Uterus (tissue), 2 donors: ENCODE results near the gene PAMR1.

Experiments
- CTCF ChIP-seq, 4 experiments: fragments of 200-600 bp in 2 of 4; fragments of 450-650 bp in 2 of 4; sonication (generic) in 2 of 4; IDR thresholded peaks; one replicate each; pipeline ENCODE4 v1.5.1; 2016 to 2019; ENCODE audit warnings: antibody characterized with exemption in 4 of 4, mild to moderate bottlenecking in 2 of 4, moderate library complexity in 1 of 4
- POLR2A ChIP-seq, 2 donors: fragments of 450-650 bp; IDR thresholded peaks; one replicate each; pipeline ENCODE4 v1.6.1; 2016; ENCODE audit warnings: antibody characterized with exemption in 2 of 2, mild to moderate bottlenecking in 1 of 2, moderate library complexity in 1 of 2

GRCh38 chr11:35414776-35415175, 110.6 kb downstream of the PAMR1 start:
- TF ChIP-seq CTCF (IDR thresholded peaks at IDR 0.05) (no peak), POLR2A (IDR thresholded peaks at IDR 0.05) (no peak)
